Colonic mucosa (tissue), 4 donors: ENCODE measurements around the gene ZNF648. TPM values are rescaled to one million over a fixed set of nuclear protein-coding genes. Genes with fewer than 3 reads are reported as not detected.
A peak's percentile ranks its signal among the peaks of the same experiment; 100 is the strongest.
"Not testable (repeated sequence)": the region's sequence is repeated elsewhere in the genome, so short reads cannot be mapped to it uniquely, and the experiment has no call there.

Experiments used
- DNase-seq: peaks from one replicate; pipeline ENCODE4 v3.0.0-alpha.2; 2020
- H3K27ac ChIP-seq: fragments of 200-600 bp; one replicate; pipeline ENCODE4 v1.8.0; 2021
- H3K27me3 ChIP-seq: fragments of 200-600 bp; one replicate; pipeline ENCODE4 v1.8.0; 2021
- H3K36me3 ChIP-seq: fragments of 200-600 bp; one replicate; pipeline ENCODE4 v1.8.0; 2021
- H3K4me1 ChIP-seq: fragments of 200-600 bp; one replicate; pipeline ENCODE4 v1.8.0; 2021; ENCODE audit warnings: mild to moderate bottlenecking
- H3K4me3 ChIP-seq: fragments of 200-600 bp; one replicate; pipeline ENCODE4 v1.8.0; 2021
- H3K9ac ChIP-seq, 2 donors: one replicate each; pipeline ENCODE4 v1.7.0; 2013; ENCODE audit warnings: control low read depth in 2 of 2, low read depth in 2 of 2, low read length in 2 of 2
- H3K9me3 ChIP-seq: fragments of 200-600 bp; one replicate; pipeline ENCODE4 v1.8.0; 2021
- intact Hi-C: fragments of 100-400 bp; cut with DNase I; formaldehyde crosslinking; loops from one replicate; pipeline ENCODE4 v1.14.1; 2022
- total RNA-seq, 2 donors: library from RNA; stranded (reverse); fragmentation: NEBNext Ultra II Directional in 1 of 2; extraction: Animal tissue kit (Norgen Biotek cat#: 25700) in 1 of 2; gene quantifications; one replicate each; pipeline ENCODE4 v1.2.1, GENCODE V29; 2021
- TF ChIP-seq, protein P1 (sequence below): fragments of 200-600 bp; IDR thresholded peaks from one replicate; pipeline ENCODE4 v1.8.0; 2022; ENCODE audit warnings: antibody characterized with exemption, mild to moderate bottlenecking
- donor health status: healthy.
- donor health status: DM: no; HTN: no; CAD: no.
- donor health status: DM: no; HTN: no; CAD: no.

Gene ZNF648
- total RNA-seq, 2 donors from 2014 or later = 0.07 TPM; not detected in 1

DNA sequence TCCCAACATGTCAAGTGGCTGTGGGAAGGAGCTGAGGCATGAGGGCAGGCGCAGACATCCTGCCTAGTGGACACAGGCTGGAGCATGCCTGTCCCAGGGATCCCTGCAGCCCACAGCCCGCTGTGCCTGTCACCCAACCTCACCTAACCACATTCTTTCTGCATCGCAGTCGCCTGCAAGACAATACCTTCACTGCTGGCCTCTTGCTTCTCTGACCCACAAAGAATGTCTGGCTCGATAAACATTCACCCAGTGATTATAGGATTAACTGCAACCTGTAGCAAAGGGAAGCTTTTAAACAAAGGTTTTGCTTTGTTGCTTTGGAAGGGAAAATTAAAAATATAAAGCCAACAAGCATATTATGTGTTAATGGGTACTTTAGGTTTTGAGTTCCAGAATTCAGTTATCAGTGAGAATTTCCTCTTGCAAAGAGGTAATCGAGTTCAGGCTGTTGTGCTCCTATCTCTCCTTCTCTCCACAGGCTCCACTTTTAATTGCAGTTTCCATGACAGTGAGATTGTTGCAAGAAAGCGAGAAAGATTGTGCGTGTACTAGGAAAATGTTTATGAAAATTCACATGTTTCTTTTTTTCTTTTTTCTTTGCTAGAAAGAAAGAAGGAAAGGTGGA, 40.0 kb upstream of the ZNF648 start:
- Histone ChIP-seq H3K9me3 (no peaks in the 10 kb centered on the region), H3K4me3 (no peak overlapping the region), H3K9ac (no peak overlapping the region), H3K27ac (no peak overlapping the region), H3K36me3 (no peaks in the 10 kb centered on the region), H3K4me1 (no peaks in the 10 kb centered on the region), H3K27me3 (no peaks in the 10 kb centered on the region)
- DNase-seq = peak; percentile 19
- TF ChIP-seq, protein P1, sequence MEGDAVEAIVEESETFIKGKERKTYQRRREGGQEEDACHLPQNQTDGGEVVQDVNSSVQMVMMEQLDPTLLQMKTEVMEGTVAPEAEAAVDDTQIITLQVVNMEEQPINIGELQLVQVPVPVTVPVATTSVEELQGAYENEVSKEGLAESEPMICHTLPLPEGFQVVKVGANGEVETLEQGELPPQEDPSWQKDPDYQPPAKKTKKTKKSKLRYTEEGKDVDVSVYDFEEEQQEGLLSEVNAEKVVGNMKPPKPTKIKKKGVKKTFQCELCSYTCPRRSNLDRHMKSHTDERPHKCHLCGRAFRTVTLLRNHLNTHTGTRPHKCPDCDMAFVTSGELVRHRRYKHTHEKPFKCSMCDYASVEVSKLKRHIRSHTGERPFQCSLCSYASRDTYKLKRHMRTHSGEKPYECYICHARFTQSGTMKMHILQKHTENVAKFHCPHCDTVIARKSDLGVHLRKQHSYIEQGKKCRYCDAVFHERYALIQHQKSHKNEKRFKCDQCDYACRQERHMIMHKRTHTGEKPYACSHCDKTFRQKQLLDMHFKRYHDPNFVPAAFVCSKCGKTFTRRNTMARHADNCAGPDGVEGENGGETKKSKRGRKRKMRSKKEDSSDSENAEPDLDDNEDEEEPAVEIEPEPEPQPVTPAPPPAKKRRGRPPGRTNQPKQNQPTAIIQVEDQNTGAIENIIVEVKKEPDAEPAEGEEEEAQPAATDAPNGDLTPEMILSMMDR = no peak
- intact Hi-C loops = no loop called here

DNA sequence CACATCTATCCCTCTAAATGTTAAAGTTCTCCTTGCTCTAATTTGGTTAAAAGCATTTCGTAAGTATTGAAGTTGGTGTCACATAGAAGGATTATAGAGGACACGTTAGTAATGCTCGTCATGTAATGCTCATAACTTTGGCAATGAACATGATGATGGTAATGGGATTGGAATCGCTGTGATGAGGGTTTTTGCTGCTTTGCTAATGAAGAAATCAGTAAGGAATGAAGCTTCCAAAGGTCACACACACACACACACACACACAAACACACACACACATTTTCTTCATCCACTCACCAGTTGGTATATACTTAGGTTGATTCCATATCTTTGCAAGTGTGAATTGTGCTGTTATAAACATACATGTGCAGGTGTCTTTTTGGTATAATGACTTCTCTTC, 36.8 kb upstream of the ZNF648 start:
- DNase-seq = no peak
- Histone ChIP-seq H3K4me1 (no peaks in the 10 kb centered on the region), H3K27ac (no peak overlapping the region), H3K9me3 (no peaks in the 10 kb centered on the region), H3K9ac (no peak overlapping the region), H3K4me3 (no peak overlapping the region), H3K27me3 (no peaks in the 10 kb centered on the region), H3K36me3 (no peaks in the 10 kb centered on the region)
- intact Hi-C loops = no loop called here
- TF ChIP-seq, protein P1 = no peak

DNA sequence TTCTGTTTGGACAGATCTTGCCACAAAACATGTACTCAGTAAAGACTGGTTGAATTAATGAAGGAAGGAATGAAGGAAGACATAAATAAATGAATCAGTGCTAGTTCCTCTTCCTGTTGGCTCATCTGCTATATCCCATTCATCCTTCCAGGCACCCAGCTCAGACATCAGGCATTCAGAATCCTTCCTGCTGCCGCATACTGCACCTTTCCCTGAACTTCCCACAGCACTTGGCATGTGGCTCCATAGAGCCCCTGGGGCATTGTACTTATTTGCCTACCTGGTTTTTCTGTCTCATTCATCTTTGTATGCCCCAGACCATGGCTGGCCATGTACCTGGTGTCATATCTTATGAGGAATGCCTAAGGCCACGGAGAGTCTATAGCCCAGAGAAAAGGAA, 34.4 kb upstream of the ZNF648 start:
- Histone ChIP-seq H3K27ac (no peak overlapping the region), H3K27me3 (no peaks in the 10 kb centered on the region), H3K9me3 (no peaks in the 10 kb centered on the region), H3K36me3 (no peaks in the 10 kb centered on the region), H3K9ac (no peak overlapping the region), H3K4me3 (no peak overlapping the region), H3K4me1 (no peaks in the 10 kb centered on the region)
- DNase-seq = no peak
- TF ChIP-seq, protein P1 = no peak
- intact Hi-C loops = no loop called here

DNA sequence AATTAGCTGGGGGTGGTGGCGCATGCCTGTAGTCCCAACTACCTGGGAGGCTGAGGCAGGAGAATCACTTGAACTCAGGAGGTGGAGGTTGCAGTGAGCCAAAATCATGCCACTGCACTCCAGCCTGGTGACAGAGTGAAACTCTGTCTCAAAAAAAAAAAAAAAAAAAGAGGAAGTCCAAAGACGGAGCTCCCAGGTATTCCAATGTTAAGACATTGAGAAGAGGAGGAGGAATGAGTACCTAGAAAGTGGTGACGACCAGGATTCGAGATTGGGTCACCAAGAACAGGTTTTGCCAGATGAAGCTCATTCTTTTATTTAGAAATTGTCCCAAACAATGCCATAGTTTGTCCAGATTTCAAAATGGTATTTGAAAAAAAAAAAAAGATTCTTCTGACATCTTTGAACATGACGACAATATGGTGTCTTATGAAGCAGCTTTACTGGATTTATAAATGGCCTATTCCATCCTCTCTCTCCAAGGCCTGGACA, 33.0 kb upstream of the ZNF648 start:
- H3K36me3 ChIP-seq, H3K27ac ChIP-seq, H3K4me3 ChIP-seq, H3K9ac ChIP-seq, H3K27me3 ChIP-seq, DNase-seq, H3K4me1 ChIP-seq, H3K9me3 ChIP-seq, intact Hi-C loops: not testable (repeated sequence)

DNA sequence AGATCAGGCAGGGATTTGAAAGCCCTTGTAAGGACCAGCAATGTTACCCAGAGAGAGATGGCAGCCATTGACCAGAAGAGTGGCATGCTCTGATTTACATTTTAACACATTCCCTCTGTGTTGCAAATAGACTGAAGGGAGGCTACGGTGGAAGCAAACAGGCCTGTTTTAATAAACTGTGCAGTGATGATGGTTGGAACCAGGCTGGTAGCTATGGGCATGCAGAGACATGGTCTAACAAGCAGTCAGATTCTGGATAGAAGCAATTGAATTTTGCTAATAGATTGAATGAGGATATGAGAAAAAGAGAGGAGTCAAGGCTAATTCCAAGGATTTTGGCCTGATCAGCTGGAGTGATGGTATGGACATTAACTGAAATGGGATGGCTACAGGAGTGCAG, 32.3 kb upstream of the ZNF648 start:
- H3K27ac ChIP-seq = no peak overlapping the region
- intact Hi-C loops = no loop called here
- TF ChIP-seq, protein P1 = no peak
- no peaks in the 10 kb centered on the region for H3K27me3 ChIP-seq
- no peaks in the 10 kb centered on the region for H3K9me3 ChIP-seq
- DNase-seq = no peak
- no peak overlapping the region for H3K9ac ChIP-seq
- no peaks in the 10 kb centered on the region for H3K4me1 ChIP-seq
- H3K4me3 ChIP-seq = no peak overlapping the region
- H3K36me3 ChIP-seq = no peaks in the 10 kb centered on the region

DNA sequence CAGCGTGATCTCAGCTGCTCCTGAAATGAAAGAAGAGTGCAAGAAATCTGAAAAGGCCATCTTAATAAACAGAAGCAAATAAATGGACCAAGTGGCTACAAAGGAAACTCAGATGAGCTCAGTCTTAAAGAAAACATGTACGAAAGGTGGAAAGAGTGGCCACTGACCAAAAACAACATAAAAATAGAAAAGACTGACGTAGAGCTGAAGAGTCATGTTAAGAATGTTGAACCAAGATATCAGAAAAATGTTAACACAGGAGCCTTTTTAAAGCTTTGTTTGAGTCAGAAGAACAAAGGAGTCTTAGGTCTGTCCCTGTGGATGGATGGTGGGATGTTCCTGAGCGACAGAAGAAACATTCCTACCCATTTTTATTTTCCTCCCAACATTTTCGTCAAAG, 30.8 kb upstream of the ZNF648 start:
- TF ChIP-seq, protein P1 = no peak
- Histone ChIP-seq H3K27me3 (no peaks in the 10 kb centered on the region), H3K4me3 (no peak overlapping the region), H3K9ac (no peak overlapping the region), H3K4me1 (no peaks in the 10 kb centered on the region), H3K9me3 (no peaks in the 10 kb centered on the region), H3K36me3 (no peaks in the 10 kb centered on the region), H3K27ac (no peak overlapping the region)
- intact Hi-C loops = no loop called here
- DNase-seq = no peak
